Sigmoid colon (tissue), 4 donors: ENCODE measurements around the gene RPH3AL.

Source experiments
- EP300 ChIP-seq, 4 donors: sonication (generic); formaldehyde crosslinking; IDR thresholded peaks; one replicate each; pipeline ENCODE4 v1.6.1; 2017; ENCODE audit warnings: antibody characterized with exemption in 4 of 4
- POLR2A ChIP-seq, 2 donors: fragments of 450-650 bp; IDR thresholded peaks; one replicate each; pipeline ENCODE4 v1.6.1; 2016; ENCODE audit warnings: antibody characterized with exemption in 2 of 2, mild to moderate bottlenecking in 2 of 2, moderate library complexity in 2 of 2
- POLR2AphosphoS5 ChIP-seq, 4 donors: sonication (generic); formaldehyde crosslinking; IDR thresholded peaks; one replicate each; pipeline ENCODE4 v1.6.1; 2017; ENCODE audit warnings: antibody characterized with exemption in 4 of 4
- TF ChIP-seq, protein P1 (sequence below), 4 experiments: fragments of 450-650 bp in 3 of 4; fragments of 200-600 bp in 1 of 4; IDR thresholded peaks; one replicate each; pipeline ENCODE4 v1.5.1; 2016 to 2019; ENCODE audit warnings: antibody characterized with exemption in 4 of 4, mild to moderate bottlenecking in 3 of 4, moderate library complexity in 2 of 4

DNA sequence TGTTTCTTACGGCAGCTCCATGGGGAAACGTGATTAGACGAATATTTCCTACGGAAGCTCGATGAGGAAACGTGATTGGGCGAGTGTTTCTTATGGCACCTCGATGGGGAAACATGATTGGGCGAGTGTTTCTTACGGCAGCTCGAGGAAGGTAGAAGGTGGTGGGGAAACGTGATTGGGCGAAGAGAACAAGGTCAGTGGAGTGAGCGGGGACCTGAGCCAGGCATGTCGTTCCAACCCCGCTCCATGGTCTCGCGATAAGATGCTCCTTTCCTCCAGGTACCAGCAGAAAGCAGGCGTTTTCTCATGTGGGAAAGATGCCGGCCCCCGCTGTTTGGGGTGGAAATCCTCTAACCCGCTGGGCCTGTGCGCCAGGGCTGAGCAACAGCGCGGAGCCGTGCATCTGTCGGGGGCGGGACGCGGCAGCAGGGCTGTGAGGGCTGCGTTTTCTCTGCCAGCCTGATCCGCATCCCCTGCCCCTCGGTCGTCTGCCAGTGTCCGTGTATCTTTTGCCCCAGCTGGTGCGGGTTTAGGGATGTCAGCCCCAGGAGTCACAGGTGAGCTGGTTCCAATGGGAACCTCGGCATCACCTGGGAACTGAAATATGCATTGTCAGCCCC is 145.6 kb downstream of the RPH3AL start:
- TF ChIP-seq, protein P1, sequence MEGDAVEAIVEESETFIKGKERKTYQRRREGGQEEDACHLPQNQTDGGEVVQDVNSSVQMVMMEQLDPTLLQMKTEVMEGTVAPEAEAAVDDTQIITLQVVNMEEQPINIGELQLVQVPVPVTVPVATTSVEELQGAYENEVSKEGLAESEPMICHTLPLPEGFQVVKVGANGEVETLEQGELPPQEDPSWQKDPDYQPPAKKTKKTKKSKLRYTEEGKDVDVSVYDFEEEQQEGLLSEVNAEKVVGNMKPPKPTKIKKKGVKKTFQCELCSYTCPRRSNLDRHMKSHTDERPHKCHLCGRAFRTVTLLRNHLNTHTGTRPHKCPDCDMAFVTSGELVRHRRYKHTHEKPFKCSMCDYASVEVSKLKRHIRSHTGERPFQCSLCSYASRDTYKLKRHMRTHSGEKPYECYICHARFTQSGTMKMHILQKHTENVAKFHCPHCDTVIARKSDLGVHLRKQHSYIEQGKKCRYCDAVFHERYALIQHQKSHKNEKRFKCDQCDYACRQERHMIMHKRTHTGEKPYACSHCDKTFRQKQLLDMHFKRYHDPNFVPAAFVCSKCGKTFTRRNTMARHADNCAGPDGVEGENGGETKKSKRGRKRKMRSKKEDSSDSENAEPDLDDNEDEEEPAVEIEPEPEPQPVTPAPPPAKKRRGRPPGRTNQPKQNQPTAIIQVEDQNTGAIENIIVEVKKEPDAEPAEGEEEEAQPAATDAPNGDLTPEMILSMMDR (IDR thresholded peaks at IDR 0.05): no peak
- TF ChIP-seq POLR2AphosphoS5 (IDR thresholded peaks at IDR 0.05) (no peak), EP300 (IDR thresholded peaks at IDR 0.05) (no peak), POLR2A (IDR thresholded peaks at IDR 0.05) (no peak)
